H1 (cell line): ENCODE results near the gene TBX2. TPM values are rescaled to one million over a fixed set of nuclear protein-coding genes. Genes with fewer than 3 reads are reported as not detected.
"Not testable (repeated sequence)": the region's sequence is repeated elsewhere in the genome, so short reads cannot be mapped to it uniquely, and the experiment has no call there.

ENCODE experiments used
- CTCF ChIA-PET: fragments of 300-600 bp; sonication (Branson Sonifier 250); formaldehyde crosslinking; loops from one replicate; lab custom pipeline; 2021; ENCODE audit not compliant: partially characterized antibody; lab: Charles Lee
- POLR2A ChIA-PET: fragments of 300-600 bp; sonication (Branson Sonifier 250); formaldehyde crosslinking; loops from one replicate; lab custom pipeline; 2021; ENCODE audit warnings: inconsistent platforms; ENCODE audit not compliant: partially characterized antibody; lab: Charles Lee
- DNase-seq, 2 experiments: peaks; one replicate each; pipeline versions ENCODE4 v3.0.0 to v3.0.0-alpha.2; 2010 to 2022; ENCODE audit warnings: low spot score in 2 of 2, low read depth in 1 of 2, mixed read lengths in 1 of 2
- FAIRE-seq: peaks from 2 replicates; lab custom pipeline; 2011; peaks lifted over from hg19 to GRCh38; lab: Jason Lieb, UNC
- H2AFZ ChIP-seq: 2 replicates; pipeline ENCODE4 v1.8.1; 2012; ENCODE audit warnings: low read length, inconsistent platforms
- H2AK5ac ChIP-seq: 2 replicates; pipeline ENCODE4 v1.6.1; 2013; ENCODE audit warnings: low read depth, low read length
- H2BK120ac ChIP-seq: replicated peaks from 2 replicates; pipeline ENCODE3; 2013; ENCODE audit warnings: low read depth, low read length, inconsistent platforms
- H2BK12ac ChIP-seq: 2 replicates; pipeline ENCODE4 v1.6.1; 2013; ENCODE audit warnings: low read depth, low read length
- H2BK15ac ChIP-seq: 2 replicates; pipeline ENCODE4 v1.6.1; 2013; ENCODE audit warnings: low read length
- H2BK20ac ChIP-seq: 2 replicates; pipeline ENCODE4 v1.6.1; 2013; ENCODE audit warnings: low read length
- H2BK5ac ChIP-seq: 2 replicates; pipeline ENCODE4 v1.6.1; 2013; ENCODE audit warnings: low read depth, low read length
- H3K14ac ChIP-seq: 2 replicates; pipeline ENCODE4 v1.6.1; 2013; ENCODE audit warnings: inconsistent platforms; ENCODE audit not compliant: insufficient read length
- H3K18ac ChIP-seq: 2 replicates; pipeline ENCODE4 v1.6.1; 2013; ENCODE audit warnings: low read length; ENCODE audit errors: extremely low read depth
- H3K23ac ChIP-seq: 2 replicates; pipeline ENCODE4 v1.6.1; 2013; ENCODE audit warnings: inconsistent platforms; ENCODE audit not compliant: insufficient read length
- H3K23me2 ChIP-seq: 2 replicates; pipeline ENCODE4 v1.6.1; 2013; ENCODE audit warnings: low read depth, low read length
- H3K27ac ChIP-seq: 2 replicates; pipeline ENCODE4 v1.6.1; 2011; ENCODE audit warnings: low read depth, low read length, inconsistent platforms
- H3K27me3 ChIP-seq, 4 experiments: replicated peaks in 1 of 4; 1 replicate in 1 of 4; 2 replicates in 3 of 4; pipeline versions ENCODE4 v1.6.1 to v1.8.1; 2011 to 2013; ENCODE audit warnings: low read length in 3 of 4, mild to moderate bottlenecking in 3 of 4, inconsistent platforms in 2 of 4, mixed read lengths in 2 of 4, moderate library complexity in 1 of 4; ENCODE audit not compliant: control insufficient read depth in 3 of 4, insufficient read depth in 3 of 4; ENCODE audit errors: extremely low read depth in 1 of 4
- H3K36me3 ChIP-seq, 4 experiments: 2 replicates each; pipeline versions ENCODE4 v1.6.1 to v1.8.1; 2011 to 2013; ENCODE audit warnings: mild to moderate bottlenecking in 4 of 4, low read length in 3 of 4, moderate library complexity in 2 of 4, control low read depth in 1 of 4, inconsistent platforms in 1 of 4; ENCODE audit not compliant: insufficient read depth in 4 of 4, control insufficient read depth in 2 of 4
- H3K4ac ChIP-seq: replicated peaks from 2 replicates; pipeline ENCODE3; 2013; ENCODE audit warnings: low read length, low read depth, mixed read lengths, inconsistent platforms; ENCODE audit not compliant: insufficient read length
- H3K4me1 ChIP-seq, 4 experiments: replicated peaks in 1 of 4; 1 replicate in 1 of 4; 2 replicates in 3 of 4; pipeline versions ENCODE4 v1.6.1 to v1.8.1; 2011 to 2013; ENCODE audit warnings: low read length in 3 of 4, inconsistent platforms in 2 of 4, mixed read lengths in 1 of 4; ENCODE audit not compliant: insufficient read depth in 4 of 4, control insufficient read depth in 3 of 4
- H3K4me2 ChIP-seq, 2 experiments: 2 replicates each; pipeline versions ENCODE4 v1.6.1 to v1.8.1; 2011 to 2013; ENCODE audit warnings: low read depth in 2 of 2, low read length in 2 of 2, control low read depth in 1 of 2, inconsistent platforms in 1 of 2, mild to moderate bottlenecking in 1 of 2; ENCODE audit not compliant: insufficient read depth in 1 of 2
- H3K4me3 ChIP-seq, 4 experiments: fragments of 200-600, 300-600 bp in 1 of 4; sonication (generic), shearing (Covaris generic), sonication (Bioruptor Twin) in 1 of 4; 2 replicates each; pipeline versions ENCODE4 v1.5.1 to v1.8.1; 2011 to 2016; ENCODE audit warnings: low read length in 4 of 4, low read depth in 3 of 4, control low read depth in 2 of 4, inconsistent platforms in 2 of 4, mild to moderate bottlenecking in 2 of 4, mixed read lengths in 1 of 4, moderate library complexity in 1 of 4; ENCODE audit not compliant: insufficient read depth in 2 of 4; ENCODE audit errors: extremely low read depth in 1 of 4
- H3K56ac ChIP-seq: replicated peaks from 2 replicates; pipeline ENCODE3; 2013; ENCODE audit warnings: low read depth, mild to moderate bottlenecking, mixed read lengths, low read length, inconsistent platforms; ENCODE audit not compliant: insufficient read length
- H3K79me1 ChIP-seq: 2 replicates; pipeline ENCODE4 v1.6.1; 2013; ENCODE audit warnings: low read depth, low read length, control low read depth
- H3K79me2 ChIP-seq, 2 experiments: 2 replicates each; pipeline versions ENCODE4 v1.6.1 to v1.8.1; 2012 to 2013; ENCODE audit warnings: low read length in 2 of 2, mild to moderate bottlenecking in 2 of 2, inconsistent platforms in 1 of 2; ENCODE audit not compliant: insufficient read depth in 2 of 2, control insufficient read depth in 1 of 2
- H3K9ac ChIP-seq, 4 experiments: replicated peaks in 1 of 4; 1 replicate in 1 of 4; 2 replicates in 3 of 4; pipeline versions ENCODE4 v1.6.1 to v1.8.1; 2011 to 2013; ENCODE audit warnings: low read depth in 3 of 4, low read length in 3 of 4, control low read depth in 2 of 4, mild to moderate bottlenecking in 2 of 4, moderate library complexity in 2 of 4, inconsistent platforms in 1 of 4; ENCODE audit errors: extremely low read depth in 1 of 4
- H3K9me3 ChIP-seq, 2 experiments: 2 replicates each; pipeline versions ENCODE4 v1.6.1 to v1.8.1; 2012 to 2013; ENCODE audit warnings: mild to moderate bottlenecking in 2 of 2, moderate library complexity in 2 of 2, control low read depth in 1 of 2, inconsistent platforms in 1 of 2, low read depth in 1 of 2, low read length in 1 of 2, mixed read lengths in 1 of 2; ENCODE audit not compliant: insufficient read depth in 2 of 2
- H4K20me1 ChIP-seq, 2 experiments: replicated peaks in 1 of 2; 2 replicates each; pipeline versions ENCODE3 to v1.8.1; 2011 to 2013; ENCODE audit warnings: inconsistent platforms in 2 of 2, low read length in 2 of 2, mild to moderate bottlenecking in 1 of 2; ENCODE audit not compliant: insufficient read depth in 2 of 2, control insufficient read depth in 1 of 2
- H4K5ac ChIP-seq: 2 replicates; pipeline ENCODE4 v1.6.1; 2013; ENCODE audit warnings: low read length, low read depth, mixed read lengths, inconsistent platforms; ENCODE audit not compliant: insufficient read length
- H4K8ac ChIP-seq: 2 replicates; pipeline ENCODE4 v1.8.0; 2013; ENCODE audit warnings: mild to moderate bottlenecking, moderate library complexity, low read length, inconsistent platforms; ENCODE audit not compliant: insufficient read depth; ENCODE audit errors: extremely low read depth
- H4K91ac ChIP-seq: replicated peaks from 2 replicates; pipeline ENCODE3; 2013; ENCODE audit warnings: low read length, mixed read lengths, inconsistent platforms; ENCODE audit not compliant: insufficient read length
- WGBS, 2 experiments: shearing (Covaris generic) in 1 of 2; methylation state at CpG; one replicate each; pipeline versions ENCODE4 v1.1.6 to v1.1.7; 2013 to 2015; ENCODE audit warnings: low lambda C conversion rate in 2 of 2, mixed read lengths in 2 of 2, inconsistent platforms in 1 of 2, low coverage in 1 of 2, missing lambda C conversion rate in 1 of 2; ENCODE audit not compliant: insufficient replicate concordance in 2 of 2, insufficient coverage in 1 of 2, insufficient read length in 1 of 2; ENCODE audit errors: extremely low coverage in 1 of 2, missing lambda C conversion rate in 1 of 2; 5-methylcytosine and 5-hydroxymethylcytosine counted together
- polyA plus RNA-seq, 7 experiments: library from polyadenylated mRNA; depleted of rRNA in 3 of 7; stranded (reverse) in 5 of 7; unstranded in 2 of 7; fragments of >200 nt in 5 of 7; fragments of 200-250 nt in 2 of 7; gene quantifications; 1 replicate in 5 of 7; 2 replicates in 1 of 7; 4 replicates in 1 of 7; pipeline versions ENCODE4 v1.2.1 to v1.2.3, GENCODE V29; 2011 to 2013; ENCODE audit warnings: missing spikeins in 2 of 7, mixed read lengths in 2 of 7
- total RNA-seq: library from RNA; stranded (reverse); fragmentation: NEBNext Ultra II Directional; extraction: Animal tissue kit (Norgen Biotek cat#: 25700); gene quantifications from 2 replicates; pipeline ENCODE4 v1.2.1, GENCODE V29; 2021

Gene TBX2
- total and polyA plus RNA-seq, 2 of the 8 experiments (the other 6 are each of a cell fraction or from before 2014, with no cell fraction given) = not detected

- H4K20me1 ChIP-seq, H3K18ac ChIP-seq, H2BK15ac ChIP-seq, H3K56ac ChIP-seq, H3K4me3 ChIP-seq, H3K4me2 ChIP-seq, H3K9ac ChIP-seq, H3K9me3 ChIP-seq, FAIRE-seq, H3K14ac ChIP-seq, H4K8ac ChIP-seq, H4K5ac ChIP-seq, POLR2A ChIA-PET, DNase-seq, H2BK5ac ChIP-seq, H3K79me2 ChIP-seq, H3K79me1 ChIP-seq, H3K4ac ChIP-seq, H2BK20ac ChIP-seq, H3K23ac ChIP-seq, H3K23me2 ChIP-seq, H4K91ac ChIP-seq, H3K27me3 ChIP-seq, H2AK5ac ChIP-seq, H3K36me3 ChIP-seq, H2BK120ac ChIP-seq, H3K4me1 ChIP-seq, H2BK12ac ChIP-seq, H2AFZ ChIP-seq, H3K27ac ChIP-seq: not testable (repeated sequence)
- 90% methylated on average over 6 of the region's 6 CpGs; no CpG with 5 or more reads in 1 of the 2 experiments for WGBS, 2 experiments
- CTCF ChIA-PET = interaction anchor here (0.6 to 2.4 kb wide), 4 partner anchors 9 to 116 kb away, joined by 3 to 7 read pairs (median 4); no protein-coding TSS in a partner anchor
These were observed 30.2 kb downstream of the TBX2 start for GRCh38 chr17:61429831-61430230.
